ELR (cell line): Measurements from ENCODE around the gene RNFT1.
"Not testable (repeated sequence)": the region's sequence is repeated elsewhere in the genome, so short reads cannot be mapped to it uniquely, and the experiment has no call there.

ENCODE experiments used
- DNase-seq: peaks from one replicate; pipeline ENCODE4 v3.0.0-alpha.2; 2015; ENCODE audit warnings: low read depth

Gene RNFT1, protein sequence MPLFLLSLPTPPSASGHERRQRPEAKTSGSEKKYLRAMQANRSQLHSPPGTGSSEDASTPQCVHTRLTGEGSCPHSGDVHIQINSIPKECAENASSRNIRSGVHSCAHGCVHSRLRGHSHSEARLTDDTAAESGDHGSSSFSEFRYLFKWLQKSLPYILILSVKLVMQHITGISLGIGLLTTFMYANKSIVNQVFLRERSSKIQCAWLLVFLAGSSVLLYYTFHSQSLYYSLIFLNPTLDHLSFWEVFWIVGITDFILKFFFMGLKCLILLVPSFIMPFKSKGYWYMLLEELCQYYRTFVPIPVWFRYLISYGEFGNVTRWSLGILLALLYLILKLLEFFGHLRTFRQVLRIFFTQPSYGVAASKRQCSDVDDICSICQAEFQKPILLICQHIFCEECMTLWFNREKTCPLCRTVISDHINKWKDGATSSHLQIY

DNA sequence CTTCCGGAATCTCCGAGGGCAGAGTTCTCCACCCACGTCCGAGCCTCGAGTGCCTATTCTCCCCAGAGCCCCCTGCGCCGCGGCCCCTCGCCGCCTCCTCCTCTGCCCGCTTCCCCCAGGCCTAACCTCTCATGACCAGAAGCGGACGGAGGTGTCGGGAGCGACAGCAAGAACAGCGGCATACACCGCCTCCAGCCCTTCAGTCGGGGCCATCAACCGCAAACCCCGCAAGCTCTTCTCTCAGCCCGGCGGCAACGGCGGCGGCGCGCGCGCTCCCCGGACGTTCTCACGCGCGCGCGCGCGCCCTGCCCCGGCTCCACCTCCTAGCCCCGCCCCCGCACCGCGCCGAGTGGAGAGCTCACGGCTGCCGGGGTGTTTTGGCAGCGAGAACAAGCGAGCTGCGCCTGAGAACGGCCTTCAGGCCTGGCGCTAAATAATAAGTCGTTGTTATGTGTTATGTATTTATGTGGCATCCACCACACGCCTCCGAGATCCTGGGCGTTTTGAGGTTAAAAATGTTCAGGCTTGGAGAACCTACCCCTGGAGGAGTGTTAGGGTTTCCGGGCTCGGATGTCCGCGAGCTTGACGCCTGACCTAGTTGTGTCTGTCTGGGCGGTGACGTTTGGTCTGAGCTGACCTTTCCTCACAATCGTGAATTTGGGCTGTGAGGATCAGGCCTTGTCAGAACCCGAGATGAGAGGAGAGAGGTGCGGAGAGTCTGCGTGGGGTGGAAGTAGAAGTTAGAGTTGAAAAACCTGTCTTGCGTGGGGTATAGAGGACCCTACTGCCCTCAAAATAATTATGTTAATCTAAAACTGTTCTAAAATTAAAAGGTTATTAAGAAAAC, at the start of gene RNFT1:
TSS of gene RNFT1 (minus strand) at position 259 of the 847 bp plus-strand sequence. CDS start at position 182, 77 bp downstream.
- peak; percentile 93 for DNase-seq

DNA sequence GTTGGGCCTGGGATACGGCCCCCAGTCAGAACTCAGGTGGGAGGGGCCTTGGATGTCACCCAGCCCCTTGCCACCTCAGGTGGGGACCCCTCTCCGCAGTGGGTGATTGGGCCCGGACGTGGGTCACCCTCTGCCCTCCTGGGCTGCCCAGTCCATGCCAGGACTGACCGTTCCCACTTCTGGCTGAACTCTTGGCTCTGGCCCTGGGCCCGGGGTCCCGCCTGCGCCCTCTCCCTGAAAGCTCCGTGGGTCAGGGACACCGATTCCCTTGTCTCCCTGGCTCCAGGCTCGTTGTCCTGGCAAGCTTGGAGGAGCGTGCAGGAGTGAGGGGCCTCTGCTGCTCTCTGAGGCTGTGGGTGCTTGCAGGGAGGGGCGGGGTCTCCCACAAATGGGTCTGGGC, 44.8 kb upstream of the RNFT1 start:
- DNase-seq: not testable (repeated sequence)

DNA sequence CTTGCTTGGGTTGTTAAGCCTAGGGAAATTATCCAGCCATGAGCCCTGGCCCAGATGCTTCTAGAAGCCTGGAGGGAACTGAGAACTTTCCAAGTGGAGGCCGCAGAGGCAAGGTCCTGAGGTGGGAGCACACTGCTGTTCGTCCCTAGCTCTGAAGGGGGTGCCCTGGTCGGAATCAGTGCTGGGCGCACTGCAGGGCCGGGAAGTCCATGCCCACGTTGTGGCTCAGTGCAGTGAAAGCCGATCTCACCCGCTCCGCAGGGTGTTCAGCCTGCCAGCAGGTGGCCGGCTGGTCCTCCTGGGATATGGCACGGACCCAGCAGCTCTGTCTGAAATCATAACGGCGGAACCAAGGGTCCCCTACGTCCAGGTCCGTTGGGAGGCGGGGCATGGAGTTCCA, 43.8 kb upstream of the RNFT1 start:
- DNase-seq: not testable (repeated sequence)

DNA sequence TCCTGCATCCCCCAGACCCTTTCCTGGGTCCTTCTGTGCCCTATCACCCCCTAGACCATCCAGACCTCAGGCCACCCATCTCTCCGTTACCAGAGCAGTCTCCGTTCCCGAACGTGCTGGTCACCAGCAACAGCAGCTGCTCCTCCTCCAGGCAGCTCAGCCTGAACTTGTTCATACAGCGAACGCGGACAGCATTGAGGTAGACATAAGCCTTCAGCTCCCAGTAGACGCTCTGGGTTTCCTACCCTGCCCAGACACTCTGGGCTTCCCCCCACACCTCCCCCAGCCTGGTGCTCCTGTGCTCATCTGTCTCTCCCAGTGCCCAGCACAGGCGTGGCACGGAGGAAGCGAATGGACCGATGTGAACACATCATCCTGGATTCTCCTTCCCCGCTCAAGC, 41.6 kb upstream of the RNFT1 start:
- no peak for DNase-seq

DNA sequence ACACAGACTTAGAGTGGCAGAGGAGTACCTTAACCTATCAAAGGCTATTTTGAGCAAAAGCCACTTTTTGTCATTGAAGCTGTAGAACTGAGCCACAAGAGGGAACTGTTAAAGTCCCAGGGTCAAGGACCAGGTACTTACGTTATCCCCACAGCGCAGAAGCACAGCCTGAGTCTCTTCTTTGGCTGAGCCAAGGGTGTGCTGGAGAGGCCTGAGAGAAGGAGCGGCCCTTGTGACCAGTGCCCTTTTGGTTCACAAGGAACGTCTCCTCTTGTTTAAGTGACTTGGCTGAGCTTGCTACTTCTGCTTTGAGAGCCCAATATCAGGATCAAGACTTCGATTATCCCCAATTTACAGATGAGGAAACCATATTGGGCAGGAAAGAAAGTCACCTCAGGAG, 40.0 kb upstream of the RNFT1 start:
- DNase-seq: not testable (repeated sequence)

GRCh38 chr17:60002405-60002804, 37.9 kb upstream of the RNFT1 start:
- DNase-seq: not testable (repeated sequence)

DNA sequence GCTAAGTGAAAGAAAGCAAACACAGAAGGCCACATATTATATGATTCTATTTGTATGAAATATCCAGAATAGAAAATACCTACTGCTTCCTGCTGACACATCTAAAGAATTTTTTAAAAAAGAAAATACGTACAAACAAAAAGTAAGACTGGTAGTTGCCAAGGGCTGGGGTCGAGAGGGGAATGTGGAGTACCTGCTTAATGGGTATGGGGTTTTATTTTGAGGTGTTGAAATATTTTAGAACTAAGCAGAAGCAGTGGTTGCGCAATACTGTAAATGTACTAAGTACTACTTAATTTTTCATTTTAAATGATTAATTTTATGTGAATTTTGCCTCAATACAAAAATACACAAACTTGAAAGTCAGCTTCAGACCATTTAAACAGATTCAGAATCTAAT, 32.1 kb upstream of the RNFT1 start:
- DNase-seq: not testable (repeated sequence)

- not testable (repeated sequence) for DNase-seq
Measured at GRCh38 chr17:59975166-59975565, 10.6 kb upstream of the RNFT1 start.

DNA sequence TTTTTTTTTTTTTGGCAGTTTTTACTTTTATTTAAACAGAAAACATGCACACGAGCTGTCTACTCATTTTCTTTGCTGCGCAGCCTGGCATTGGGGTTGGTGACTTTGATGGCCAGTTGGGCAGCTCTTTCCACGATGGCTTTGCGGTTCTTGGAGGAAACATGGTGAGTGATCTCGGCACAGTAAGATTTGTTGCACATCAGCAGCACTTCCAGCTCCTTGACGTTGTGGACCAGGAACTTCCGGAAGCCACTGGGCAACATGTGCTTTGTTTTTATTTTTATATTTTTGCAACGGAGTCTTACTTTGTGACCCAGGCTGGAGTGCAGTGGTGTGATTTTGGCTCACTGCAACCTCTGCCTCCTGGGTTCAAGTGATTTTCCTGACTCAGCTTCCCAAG, 8.9 kb upstream of the RNFT1 start:
- DNase-seq: not testable (repeated sequence)

- DNase-seq: peak; percentile 20
Measured at GRCh38 chr17:59972778-59973177, 8.2 kb upstream of the RNFT1 start.

- not testable (repeated sequence) for DNase-seq
Measured at GRCh38 chr17:59971771-59972170, 7.2 kb upstream of the RNFT1 start.

- peak; percentile 74 for DNase-seq
Measured at GRCh38 chr17:59963738-59964481, 630 bp downstream of the RNFT1 start.

DNA sequence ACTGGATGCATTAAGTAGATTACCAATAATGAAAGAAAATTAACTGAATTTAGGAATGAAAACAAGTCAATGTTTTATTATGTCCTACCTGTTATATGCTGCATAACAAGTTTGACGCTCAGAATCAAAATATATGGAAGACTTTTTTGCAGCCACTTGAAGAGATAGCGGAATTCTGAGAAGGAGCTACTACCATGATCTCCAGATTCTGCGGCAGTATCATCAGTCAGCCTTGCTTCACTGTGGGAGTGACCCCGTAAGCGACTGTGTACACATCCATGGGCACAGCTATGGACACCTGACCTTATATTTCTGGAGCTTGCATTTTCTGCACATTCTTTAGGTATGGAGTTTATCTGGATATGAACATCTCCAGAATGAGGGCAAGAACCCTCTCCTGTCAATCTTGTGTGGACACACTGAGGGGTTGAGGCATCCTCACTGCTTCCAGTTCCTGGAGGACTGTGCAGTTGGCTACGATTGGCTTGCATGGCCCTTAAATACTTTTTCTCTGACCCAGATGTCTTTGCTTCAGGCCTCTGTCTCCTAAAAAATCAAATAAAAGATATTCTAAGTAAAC, 1.7 kb downstream of the RNFT1 start:
- no peak for DNase-seq

GRCh38 chr17:59959574-59959973, 5.0 kb downstream of the RNFT1 start:
- DNase-seq: not testable (repeated sequence)

- no peak for DNase-seq
Measured at GRCh38 chr17:59954856-59955255, 9.7 kb downstream of the RNFT1 start.

GRCh38 chr17:59950049-59950448, 14.5 kb downstream of the RNFT1 start:
- no peak for DNase-seq

DNA sequence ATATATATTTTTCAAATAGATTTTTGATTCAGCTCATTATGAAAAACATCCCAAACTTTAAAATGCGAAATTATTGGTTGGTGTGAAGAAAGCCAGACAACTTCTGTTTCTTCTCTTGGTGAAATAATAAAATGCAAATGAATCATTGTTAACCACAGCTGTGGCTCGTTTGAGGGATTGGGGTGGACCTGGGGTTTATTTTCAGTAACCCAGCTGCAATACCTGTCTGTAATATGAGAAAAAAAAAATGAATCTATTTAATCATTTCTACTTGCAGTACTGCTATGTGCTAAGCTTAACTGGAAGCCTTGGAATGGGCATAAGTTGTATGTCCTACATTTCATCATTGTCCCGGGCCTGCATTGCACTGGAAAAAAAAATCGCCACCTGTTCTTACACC, 17.2 kb downstream of the RNFT1 start:
- DNase-seq: not testable (repeated sequence)

GRCh38 chr17:59946433-59946832, 18.1 kb downstream of the RNFT1 start:
- DNase-seq: not testable (repeated sequence)

DNA sequence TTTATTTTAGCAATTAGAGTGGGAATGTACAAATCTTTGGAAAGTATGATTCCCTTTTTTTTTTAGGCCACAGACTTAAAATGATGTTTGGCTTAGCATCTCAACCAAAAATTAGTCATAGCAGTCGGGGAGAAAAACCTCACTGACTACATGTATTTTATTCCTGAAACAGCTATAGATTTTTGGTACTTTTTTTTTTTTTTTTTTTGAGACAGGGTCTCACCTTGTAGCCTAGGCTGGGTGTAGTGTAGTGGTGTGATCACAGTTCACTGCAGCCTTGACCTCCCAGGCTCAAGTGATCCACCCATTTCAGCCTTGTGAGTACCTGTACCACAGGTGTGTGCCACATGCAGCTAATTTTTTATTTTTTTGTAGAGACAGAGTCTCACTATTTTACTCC, 23.4 kb downstream of the RNFT1 start:
- DNase-seq: no peak

- DNase-seq: not testable (repeated sequence)
Measured at GRCh38 chr17:59940697-59941096, 23.8 kb downstream of the RNFT1 start.

DNA sequence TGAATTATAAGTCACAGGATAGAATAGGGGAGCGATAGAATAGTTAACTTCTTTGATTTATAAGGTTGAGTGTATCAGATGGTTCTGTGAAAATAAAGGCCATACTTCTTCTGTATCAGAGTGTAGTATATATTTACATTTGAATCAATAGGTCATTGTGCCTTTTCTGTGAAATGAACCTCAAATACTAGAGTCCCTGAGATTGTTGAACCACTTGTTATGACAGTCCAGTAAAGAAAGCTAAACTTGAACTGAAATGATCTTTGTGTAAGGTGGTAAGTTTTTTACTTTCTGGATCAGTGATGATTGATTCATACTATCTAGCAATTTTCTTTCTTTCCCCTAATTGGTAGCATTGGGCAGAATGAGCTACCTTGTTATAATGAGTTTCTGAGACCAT, 31.2 kb downstream of the RNFT1 start:
- DNase-seq: not testable (repeated sequence)

DNA sequence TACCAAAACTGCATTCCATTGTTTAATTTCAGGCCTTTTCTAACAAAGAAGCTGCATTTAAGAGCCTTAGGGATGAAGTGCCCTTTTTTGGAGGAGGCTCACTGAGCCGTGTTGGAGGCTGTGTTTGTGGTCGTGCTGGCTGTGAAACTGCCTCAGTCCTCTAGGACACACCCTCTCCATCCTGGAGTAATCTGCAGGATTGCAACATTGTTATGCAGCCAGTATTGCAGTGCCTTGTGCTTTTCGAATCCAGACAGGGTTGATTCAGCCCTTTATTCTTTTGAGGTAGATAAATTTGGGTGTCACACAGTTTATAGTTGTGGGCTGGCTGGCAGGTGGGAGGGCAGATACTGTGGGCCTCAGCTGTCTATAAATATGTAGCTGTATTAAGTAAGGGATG, 33.8 kb downstream of the RNFT1 start:
- peak; percentile 24 for DNase-seq
